Measurements from ENCODE around the gene RRAS. TPM values are rescaled to one million over a fixed set of nuclear protein-coding genes. Genes with fewer than 3 reads are reported as not detected.

The RRAS gene
- total RNA-seq, 1 donor from 2014 or later: 15.5 TPM

- no peak for DNase-seq
These were observed 44.7 kb downstream of the RRAS start for GRCh38 chr19:49594993-49595818.

- no peak for DNase-seq
These were observed 45.6 kb downstream of the RRAS start for GRCh38 chr19:49594157-49594992.

- peak; percentile 97 for DNase-seq
These were observed 46.5 kb downstream of the RRAS start for GRCh38 chr19:49593233-49594113.

- peak; percentile 24 for DNase-seq
These were observed 47.3 kb downstream of the RRAS start for GRCh38 chr19:49592486-49593232.

- peak; percentile 62 for DNase-seq
These were observed 48.0 kb downstream of the RRAS start for GRCh38 chr19:49591731-49592485.

- DNase-seq: peak; percentile 90
These were observed 48.8 kb downstream of the RRAS start, which contains the start of gene PRR12 for GRCh38 chr19:49590971-49591730. Gene PRR12 (plus strand): TSS chr19:49591182. CDS start chr19:49591655, 473 bp downstream.

GRCh38 chr19:49590071-49590970 is 49.6 kb downstream of the RRAS start:
- peak; percentile 97 for DNase-seq

- peak; percentile 16 for DNase-seq
These were observed 50.4 kb downstream of the RRAS start for GRCh38 chr19:49589502-49589905.

GRCh38 chr19:49588365-49589122 is 51.4 kb downstream of the RRAS start:
- no peak for DNase-seq

GRCh38 chr19:49587227-49587626 is 52.7 kb downstream of the RRAS start:
- DNase-seq: no peak

Small RNA genes within 50 kb of the gene (small RNA-seq; reads per million reads assigned to genes)
- gene MIR5088 (ENCODE audit: low replicate concordance): not detected

Other genes starting within 250 kb of the RRAS start
- gene PTH2, start 216.7 kb downstream of the RRAS start, total RNA-seq: not detected
- gene GFY, start 214.8 kb downstream of the RRAS start, total RNA-seq: not detected
- gene SLC17A7, start 198.6 kb downstream of the RRAS start, total RNA-seq: 1.4 TPM
- gene PIH1D1, start 188.3 kb downstream of the RRAS start, total RNA-seq: 58.3 TPM
- gene ALDH16A1, start 186.9 kb downstream of the RRAS start, total RNA-seq: 34.6 TPM
- 2.5 TPM for gene FLT3LG, start 165.9 kb downstream of the RRAS start, total RNA-seq
- gene RPL13A, start 152.5 kb downstream of the RRAS start, total RNA-seq: 1,944 TPM
- gene RPS11, start 143.7 kb downstream of the RRAS start, total RNA-seq: 5,071 TPM
- gene FCGRT, start 127.5 kb downstream of the RRAS start, total RNA-seq: 122 TPM
- 41.4 TPM for gene RCN3, start 112.1 kb downstream of the RRAS start, total RNA-seq
- 47.6 TPM for gene NOSIP, start 59.6 kb downstream of the RRAS start, total RNA-seq
- gene PRRG2, start 58.8 kb downstream of the RRAS start, total RNA-seq: 3.4 TPM
- 9.4 TPM for gene PRR12, start 49.0 kb downstream of the RRAS start, total RNA-seq
- gene SCAF1, start 2.1 kb upstream of the RRAS start, total RNA-seq: 19.5 TPM
- 44.0 TPM for gene IRF3, start 25.7 kb upstream of the RRAS start, total RNA-seq
- 10.9 TPM for gene BCL2L12, start 25.8 kb upstream of the RRAS start, total RNA-seq
- 208 TPM for gene PRMT1, start 37.1 kb upstream of the RRAS start, total RNA-seq
- gene ADM5, start 49.5 kb upstream of the RRAS start, total RNA-seq: 0.92 TPM
- gene CPT1C, start 51.0 kb upstream of the RRAS start, total RNA-seq: 5.1 TPM
- gene TSKS, start 123.2 kb upstream of the RRAS start, total RNA-seq: 1.1 TPM
- 56.2 TPM for gene AP2A1, start 126.9 kb upstream of the RRAS start, total RNA-seq
- gene FUZ, start 173.1 kb upstream of the RRAS start, total RNA-seq: 25.7 TPM
- gene MED25, start 178.1 kb upstream of the RRAS start, total RNA-seq: 38.2 TPM
- 78.4 TPM for gene PTOV1, start 211.0 kb upstream of the RRAS start, total RNA-seq
- 23.1 TPM for gene PNKP, start 227.4 kb upstream of the RRAS start, total RNA-seq
- gene AKT1S1, start 237.2 kb upstream of the RRAS start, total RNA-seq: 4.5 TPM
- gene TBC1D17, start 237.6 kb upstream of the RRAS start, total RNA-seq: 11.9 TPM

All from tongue (tissue), 3 donors.